Transverse colon (tissue), 4 donors: Measurements from ENCODE around the gene GPR62.

Experiments used
- CTCF ChIP-seq, 5 experiments: fragments of 200-600 bp in 3 of 5; fragments of 450-650 bp in 2 of 5; sonication (generic) in 3 of 5; IDR thresholded peaks; 1 replicate in 2 of 5; 2 replicates in 3 of 5; pipeline ENCODE4 v1.5.1; 2016 to 2017; ENCODE audit warnings: antibody characterized with exemption in 5 of 5, inconsistent platforms in 3 of 5, mild to moderate bottlenecking in 2 of 5, moderate library complexity in 1 of 5
- EP300 ChIP-seq: sonication (generic); formaldehyde crosslinking; IDR thresholded peaks from one replicate; pipeline ENCODE4 v1.6.1; 2017; ENCODE audit warnings: antibody characterized with exemption, low read depth
- POLR2A ChIP-seq: fragments of 450-650 bp; IDR thresholded peaks from one replicate; pipeline ENCODE4 v1.6.1; 2016; ENCODE audit warnings: antibody characterized with exemption, mild to moderate bottlenecking, moderate library complexity
- POLR2AphosphoS5 ChIP-seq, 3 donors: sonication (generic); formaldehyde crosslinking; IDR thresholded peaks; one replicate each; pipeline ENCODE4 v1.6.1; 2016; ENCODE audit warnings: antibody characterized with exemption in 3 of 3

- TF ChIP-seq POLR2AphosphoS5 (IDR thresholded peaks at IDR 0.05) (no peak), CTCF (IDR thresholded peaks at IDR 0.05) (no peak), POLR2A (no peak), EP300 (no peak)
Measured at GRCh38 chr3:51988286-51989146, 33.3 kb downstream of the GPR62 start.
